Measurements from ENCODE around the gene CDC42EP5.

DNA sequence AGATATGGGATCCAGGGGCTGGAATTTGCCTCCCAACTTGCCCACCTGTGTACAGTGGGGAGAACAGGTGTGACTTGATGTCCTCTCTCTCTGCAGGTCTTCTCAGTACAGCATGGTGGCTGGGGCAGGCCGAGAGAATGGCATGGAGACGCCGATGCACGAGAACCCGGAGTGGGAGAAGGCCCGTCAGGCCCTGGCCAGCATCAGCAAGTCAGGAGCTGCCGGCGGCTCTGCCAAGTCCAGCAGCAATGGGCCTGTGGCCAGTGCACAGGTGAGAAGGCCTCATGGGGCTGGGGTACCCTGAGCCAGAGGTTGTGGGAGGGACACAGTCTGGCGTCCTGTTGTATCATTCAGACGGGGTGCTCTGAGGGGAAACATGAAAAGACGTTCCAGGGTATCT is 21.1 kb downstream of the CDC42EP5 start:
- TF ChIP-seq TAF1 (IDR thresholded peaks at IDR 0.05; ENCODE audit: borderline replicate concordance, insufficient read depth, low read length) (no peak), SIN3A (IDR thresholded peaks at IDR 0.05; ENCODE audit: borderline replicate concordance, insufficient read depth, low read length) (no peak)
